Middle frontal gyrus (tissue), 1 donor: ENCODE results near the gene PRC1.

Source experiments
- DNase-seq: peaks from one replicate; pipeline ENCODE4 v3.0.0-alpha.2; 2015; ENCODE audit warnings: low spot score; ENCODE audit errors: extremely low spot score

PRC1 gene

DNA sequence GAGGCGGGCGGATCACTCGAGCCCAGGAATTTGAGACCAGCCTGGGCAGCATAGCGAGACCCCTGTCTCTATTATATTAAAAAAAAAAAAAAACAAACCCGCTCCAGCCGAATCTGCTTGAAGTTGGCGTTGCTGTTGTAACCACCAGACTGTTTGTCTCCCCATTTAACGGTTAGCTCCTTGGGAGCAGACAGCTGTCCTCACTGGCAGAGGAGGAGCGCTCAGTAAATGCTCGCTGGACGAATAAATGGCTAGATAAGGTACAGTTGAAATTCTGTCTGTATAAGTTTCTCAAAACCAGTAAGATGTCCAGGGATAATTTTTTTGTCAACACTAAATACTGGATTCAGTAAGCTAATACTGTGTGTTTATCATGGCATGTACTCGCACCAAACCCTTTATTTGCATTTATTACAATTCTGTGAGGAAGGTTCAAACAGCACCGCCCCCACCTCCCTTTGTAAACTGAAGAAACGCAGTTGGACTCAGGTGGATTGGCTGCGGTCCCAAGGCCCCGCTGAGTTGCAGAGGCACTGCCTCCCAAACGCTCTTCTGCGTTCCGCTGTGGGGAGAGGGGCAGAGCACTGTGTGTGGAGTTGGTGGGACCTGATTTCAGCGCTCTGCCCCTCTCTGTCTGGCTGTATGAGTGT is 38.6 kb downstream of the PRC1 start:
- no peak for DNase-seq

DNA sequence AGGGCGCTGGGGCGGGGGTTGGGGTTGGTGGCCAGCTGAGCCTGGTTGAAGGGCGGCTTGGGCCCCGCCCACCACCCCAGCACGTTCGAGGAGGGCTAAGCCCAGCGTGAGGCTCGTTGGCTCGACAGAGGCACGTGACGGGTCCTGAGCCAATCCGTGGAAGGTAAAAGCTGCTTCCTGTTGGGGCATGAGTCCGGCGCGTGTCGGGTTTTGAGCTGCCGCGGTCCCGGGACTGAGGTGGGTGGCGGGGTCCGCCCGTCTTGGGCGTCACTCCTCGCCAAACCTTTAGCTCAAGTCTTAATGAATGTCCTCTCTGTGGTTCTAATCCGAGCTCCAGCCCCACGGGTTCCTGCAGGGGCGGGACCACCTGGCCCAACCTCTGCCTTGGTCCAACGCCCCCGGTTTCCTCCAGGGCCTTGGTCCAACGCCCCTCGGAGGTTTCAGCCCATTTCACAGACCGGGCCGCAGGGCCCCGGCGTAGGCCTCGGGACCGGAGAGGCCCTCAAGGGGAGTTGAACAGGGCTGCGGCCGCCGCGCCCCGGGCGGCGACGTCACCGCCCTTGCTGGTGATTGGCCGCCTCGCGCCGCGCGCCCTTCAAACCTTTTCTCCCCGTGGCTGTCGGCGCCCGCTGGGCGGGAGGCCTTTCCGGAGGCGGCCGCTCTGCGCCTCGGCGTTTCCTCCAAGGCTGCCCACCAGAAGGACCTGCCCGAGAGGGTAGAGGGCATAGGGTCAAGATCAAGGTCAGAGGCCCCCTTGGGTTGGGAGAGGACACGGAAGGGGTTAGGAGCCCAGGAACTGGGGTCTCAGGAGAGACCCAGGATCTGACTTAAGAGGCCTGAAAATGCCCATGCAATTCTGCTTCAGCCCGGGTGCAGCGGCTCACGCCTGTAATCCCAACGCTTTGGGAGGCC is 39.4 kb downstream of the PRC1 start, which contains the start of gene RCCD1:
RCCD1 (plus strand) TSS at position 173 of the 912 bp plus-strand sequence. CDS start 1,851 bp downstream, outside the sequence.
- peak; percentile 83 for DNase-seq

GRCh38 chr15:90953947-90954711 is 40.2 kb downstream of the PRC1 start:
- no peak for DNase-seq

DNA sequence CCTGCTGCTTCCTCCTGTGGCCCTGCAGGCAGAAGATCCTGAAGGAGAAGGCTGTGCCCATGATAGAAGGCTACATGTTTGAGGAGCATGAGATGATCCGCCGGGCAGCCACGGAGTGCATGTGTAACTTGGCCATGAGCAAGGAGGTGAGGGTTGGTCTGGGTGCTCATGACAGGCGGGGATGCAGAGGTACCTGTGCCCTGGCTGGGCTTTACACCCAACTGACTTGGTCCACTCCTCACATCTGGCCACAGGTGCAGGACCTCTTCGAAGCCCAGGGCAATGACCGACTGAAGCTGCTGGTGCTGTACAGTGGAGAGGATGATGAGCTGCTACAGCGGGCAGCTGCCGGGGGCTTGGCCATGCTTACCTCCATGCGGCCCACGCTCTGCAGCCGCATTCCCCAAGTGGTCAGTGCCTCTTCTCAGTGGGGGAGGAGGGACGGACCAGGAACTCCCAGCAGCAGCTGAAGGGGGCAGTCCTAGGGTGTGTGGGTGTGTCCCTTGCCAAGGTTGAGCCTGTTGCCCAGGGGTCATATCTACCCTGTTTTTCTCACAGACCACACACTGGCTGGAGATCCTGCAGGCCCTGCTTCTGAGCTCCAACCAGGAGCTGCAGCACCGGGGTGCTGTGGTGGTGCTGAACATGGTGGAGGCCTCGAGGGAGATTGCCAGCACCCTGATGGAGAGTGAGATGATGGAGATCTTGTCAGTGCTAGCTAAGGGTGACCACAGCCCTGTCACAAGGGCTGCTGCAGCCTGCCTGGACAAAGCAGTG is 41.2 kb downstream of the PRC1 start:
- no peak for DNase-seq

- DNase-seq = no peak
Measured at GRCh38 chr15:90950676-90951075, 43.7 kb downstream of the PRC1 start.

GRCh38 chr15:90949979-90950675 is 44.2 kb downstream of the PRC1 start:
- DNase-seq = no peak

DNA sequence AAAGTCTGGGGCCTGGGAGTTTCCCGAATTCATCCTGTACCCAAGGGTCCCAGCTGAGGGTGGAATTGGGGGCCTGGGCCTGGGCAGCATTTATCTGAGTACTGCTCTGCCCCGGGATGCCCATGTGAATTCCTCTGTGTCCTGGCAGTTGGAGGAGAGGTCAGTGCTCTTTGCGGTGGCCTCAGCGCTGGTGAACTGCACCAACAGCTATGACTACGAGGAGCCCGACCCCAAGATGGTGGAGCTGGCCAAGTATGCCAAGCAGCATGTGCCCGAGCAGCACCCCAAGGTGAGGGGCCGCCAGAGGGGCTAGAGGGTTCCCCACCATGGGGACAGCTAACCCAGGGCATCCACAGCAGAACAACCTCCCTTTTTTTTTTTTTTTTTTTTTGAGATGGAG is 45.8 kb downstream of the PRC1 start:
- DNase-seq = no peak

GRCh38 chr15:90947577-90948357 is 46.6 kb downstream of the PRC1 start:
- no peak for DNase-seq

DNA sequence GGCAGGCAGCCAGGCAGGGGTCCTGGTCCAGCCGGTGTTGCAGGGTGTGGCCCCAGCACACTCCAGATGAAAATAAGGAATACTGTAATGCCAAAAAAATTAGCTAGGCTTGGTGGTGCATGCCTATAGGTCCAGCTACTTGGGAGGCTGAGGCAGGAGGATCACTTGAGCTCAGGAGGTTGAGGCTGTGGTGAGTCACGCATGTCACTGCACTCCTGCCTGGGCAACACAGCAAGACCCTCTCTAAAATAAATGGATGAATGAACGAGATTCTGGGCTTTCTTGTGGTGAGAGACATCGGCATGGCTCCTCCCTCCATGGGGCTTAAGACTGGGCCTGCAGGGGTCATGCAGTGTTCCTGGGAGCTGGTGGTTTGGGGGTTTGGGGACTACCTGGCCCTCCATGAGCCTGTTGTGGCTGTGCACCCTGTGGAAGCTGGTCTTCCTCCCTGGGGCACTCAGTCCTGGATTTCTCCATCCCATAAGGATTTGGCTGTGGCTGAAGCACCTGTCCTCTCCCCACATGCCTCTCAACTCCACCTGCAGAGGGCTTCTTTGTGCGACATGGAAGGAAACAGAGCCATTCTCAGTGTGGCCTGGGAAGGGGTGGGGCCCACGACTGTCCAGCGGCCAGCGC is 47.3 kb downstream of the PRC1 start:
- no peak for DNase-seq

DNA sequence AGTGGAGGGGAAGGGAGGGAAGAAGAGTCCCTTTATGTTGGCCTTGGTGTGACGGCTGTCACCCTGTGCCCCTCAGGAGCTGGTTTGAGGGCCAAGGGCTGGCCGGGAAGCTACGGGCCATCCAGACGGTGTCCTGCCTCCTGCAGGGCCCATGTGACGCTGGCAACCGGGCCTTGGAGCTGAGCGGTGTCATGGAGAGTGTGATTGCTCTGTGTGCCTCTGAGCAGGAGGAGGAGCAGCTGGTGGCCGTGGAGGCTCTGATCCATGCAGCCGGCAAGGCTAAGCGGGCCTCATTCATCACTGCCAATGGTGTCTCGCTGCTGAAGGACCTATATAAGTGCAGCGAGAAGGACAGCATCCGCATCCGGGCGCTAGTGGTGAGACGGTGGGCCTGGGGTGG is 47.8 kb downstream of the PRC1 start:
- DNase-seq = no peak

DNA sequence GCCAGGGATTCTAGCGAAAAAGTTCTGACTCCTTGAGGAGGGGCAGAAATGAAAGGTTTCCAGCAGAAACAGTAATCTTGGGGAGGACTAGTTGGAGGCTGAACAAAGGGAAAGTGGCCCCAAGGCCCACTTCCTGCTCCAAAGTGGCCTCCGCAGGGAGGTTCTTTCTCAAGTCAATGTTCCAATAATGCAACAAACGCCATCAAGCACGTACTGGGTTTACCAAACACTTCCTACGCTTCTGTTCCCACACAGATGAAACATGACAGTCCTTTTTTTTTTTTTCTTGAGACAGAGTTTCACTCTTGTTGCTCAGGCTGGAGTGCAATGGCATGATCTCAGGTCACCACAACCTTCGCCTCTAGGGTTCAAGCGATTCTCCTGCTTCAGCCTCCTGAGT is 49.2 kb downstream of the PRC1 start:
- DNase-seq = no peak

DNA sequence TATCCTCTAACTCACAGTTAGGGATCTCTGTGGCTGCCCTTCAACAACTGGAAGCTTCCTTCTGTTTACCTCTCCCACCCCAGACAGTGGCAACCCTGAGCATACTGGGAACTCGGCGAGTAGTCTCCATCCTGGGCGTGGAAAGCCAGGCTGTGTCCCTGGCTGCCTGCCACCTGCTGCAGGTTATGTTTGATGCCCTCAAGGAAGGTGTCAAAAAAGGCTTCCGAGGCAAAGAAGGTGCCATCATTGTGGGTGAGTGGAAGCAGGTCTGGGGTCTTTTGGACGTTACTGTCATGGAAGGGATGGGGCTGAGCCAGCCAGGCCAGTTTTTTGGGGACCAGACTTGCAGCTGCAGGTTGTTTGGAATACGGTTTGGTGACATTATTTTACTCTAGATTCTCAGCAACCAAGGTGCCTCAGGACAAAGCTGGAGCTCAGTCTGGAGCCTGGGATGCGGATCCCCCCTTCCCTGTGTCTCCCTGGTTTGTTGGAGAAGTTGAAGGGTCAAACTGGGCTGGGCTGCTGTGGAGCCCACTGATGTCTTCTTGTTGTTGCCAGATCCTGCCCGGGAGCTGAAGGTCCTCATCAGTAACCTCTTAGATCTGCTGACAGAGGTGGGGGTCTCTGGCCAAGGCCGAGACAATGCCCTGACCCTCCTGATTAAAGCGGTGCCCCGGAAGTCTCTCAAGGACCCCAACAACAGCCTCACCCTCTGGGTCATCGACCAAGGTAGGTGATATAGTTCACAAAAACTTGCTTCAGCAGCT is 51.8 kb downstream of the PRC1 start:
- no peak for DNase-seq

DNA sequence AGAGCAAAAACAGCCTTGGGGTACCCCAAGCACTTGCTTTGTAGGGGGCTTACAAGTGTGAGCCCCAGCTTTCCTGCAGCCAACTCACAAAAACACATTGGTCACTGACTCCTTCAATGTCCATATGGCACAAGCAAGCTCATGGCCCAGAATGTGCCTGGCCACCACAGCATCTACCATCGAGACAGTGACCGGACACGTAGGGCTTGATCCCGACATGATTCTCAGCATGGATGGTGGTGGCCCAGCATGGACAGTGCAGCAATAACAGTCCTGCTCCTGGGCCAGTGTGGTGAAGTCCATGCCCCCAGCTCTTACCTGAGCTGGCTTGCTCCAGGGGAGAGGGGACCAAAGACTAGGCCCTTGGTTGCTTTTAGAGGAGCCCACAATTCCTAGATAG is 53.3 kb downstream of the PRC1 start:
- no peak for DNase-seq

- no peak for DNase-seq
Measured at GRCh38 chr15:90939756-90940155, 54.6 kb downstream of the PRC1 start.

DNA sequence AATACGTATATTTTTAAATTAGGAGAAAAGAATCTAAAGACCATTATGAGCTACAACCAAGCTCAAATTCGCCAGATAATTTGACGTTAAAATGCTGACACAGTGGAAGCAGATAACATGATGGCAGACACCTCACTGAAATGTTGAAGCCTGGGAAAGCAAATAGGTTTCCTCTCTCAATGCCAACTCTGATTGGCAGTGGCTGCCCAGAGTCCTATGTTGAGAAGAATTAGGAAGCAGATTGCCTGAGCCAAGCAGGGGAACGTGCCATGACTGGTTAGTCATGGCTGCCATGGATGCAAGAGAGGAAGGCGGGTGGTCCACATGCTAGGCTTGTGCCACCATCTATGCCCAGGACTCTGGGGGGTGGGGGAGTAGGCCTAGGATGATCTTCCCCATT is 56.1 kb downstream of the PRC1 start:
- no peak for DNase-seq

DNA sequence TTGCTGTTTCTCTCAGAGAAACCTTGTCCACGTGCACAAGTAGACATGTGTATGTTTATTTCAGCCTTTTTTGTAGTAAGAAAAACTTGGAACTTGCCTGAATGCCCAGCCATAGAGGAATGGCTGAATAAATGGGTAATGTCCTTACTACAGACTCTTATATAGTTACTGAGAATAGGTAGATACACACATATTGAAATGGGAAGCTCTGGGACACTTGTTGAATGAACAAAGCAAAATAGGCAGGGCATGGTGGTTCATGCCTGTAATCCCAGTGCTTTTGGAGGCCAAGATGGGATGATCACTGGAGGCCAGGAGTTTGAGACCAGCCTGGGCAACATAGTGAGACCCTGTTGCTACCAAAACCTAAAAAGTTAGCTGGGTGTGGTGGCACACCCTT is 57.5 kb downstream of the PRC1 start:
- no peak for DNase-seq

GRCh38 chr15:90934949-90935751 is 59.2 kb downstream of the PRC1 start, which contains the start of gene UNC45A:
Gene UNC45A, plus strand, starts transcription at chr15:90935285. Its CDS starts 40 bp downstream, at chr15:90935325.
- peak; percentile 73 for DNase-seq
